Endothelial cell (in vitro differentiated cells): Measurements from ENCODE around the gene ZFR. TPM values are rescaled to one million over a fixed set of nuclear protein-coding genes. Genes with fewer than 3 reads are reported as not detected.

ENCODE experiments used
- DNase-seq: peaks from one replicate; pipeline ENCODE4 v3.0.0; 2021; ENCODE audit warnings: low spot score
- H3K27ac Mint-ChIP-seq: one replicate; pipeline ENCODE4 v1.8.0; 2021; ENCODE audit warnings: mixed read lengths, inconsistent platforms; ENCODE audit not compliant: unreplicated experiment
- H3K27me3 Mint-ChIP-seq: one replicate; pipeline ENCODE4 v1.8.0; 2021; ENCODE audit warnings: mild to moderate bottlenecking, moderate library complexity, mixed read lengths, inconsistent platforms; ENCODE audit not compliant: unreplicated experiment
- H3K36me3 Mint-ChIP-seq: one replicate; pipeline ENCODE4 v1.8.0; 2021; ENCODE audit warnings: mild to moderate bottlenecking, low read depth, mixed read lengths, inconsistent platforms; ENCODE audit not compliant: unreplicated experiment
- H3K4me1 Mint-ChIP-seq: one replicate; pipeline ENCODE4 v1.8.0; 2021; ENCODE audit warnings: mild to moderate bottlenecking, mixed read lengths, inconsistent platforms; ENCODE audit not compliant: unreplicated experiment
- H3K4me3 Mint-ChIP-seq: one replicate; pipeline ENCODE4 v1.8.0; 2021; ENCODE audit warnings: mild to moderate bottlenecking, mixed read lengths, inconsistent platforms; ENCODE audit not compliant: unreplicated experiment
- H3K9me3 Mint-ChIP-seq: one replicate; pipeline ENCODE4 v1.8.0; 2021; ENCODE audit warnings: mixed read lengths, inconsistent platforms; ENCODE audit not compliant: unreplicated experiment
- CTCF ChIP-seq: fragments of 200-600 bp; sonication (generic); IDR thresholded peaks from one replicate; pipeline ENCODE4 v1.5.0; 2021; ENCODE audit warnings: antibody characterized with exemption; ENCODE audit not compliant: unreplicated experiment
- total RNA-seq: library from RNA; stranded (reverse); fragmentation: NEBNext Ultra II Directional; extraction: Animal tissue kit (Norgen Biotek cat#: 25700); gene quantifications from one replicate; pipeline ENCODE4 v1.2.1, GENCODE V29; 2021; ENCODE audit not compliant: unreplicated experiment

ZFR gene
- total RNA-seq, 1 donor from 2014 or later = 72.9 TPM

- no peak for DNase-seq
- peaks cover 34% of the 10 kb centered on the region for H3K36me3 Mint-ChIP-seq
- no peaks in the 10 kb centered on the region for H3K9me3 Mint-ChIP-seq
- TF ChIP-seq CTCF = no peak
- H3K27ac Mint-ChIP-seq = no peak overlapping the region
- no peak overlapping the region for H3K4me3 Mint-ChIP-seq
- H3K27me3 Mint-ChIP-seq = peaks cover 2% of the 10 kb centered on the region
- no peaks in the 10 kb centered on the region for H3K4me1 Mint-ChIP-seq
Measured at GRCh38 chr5:32428426-32428825, 16.1 kb downstream of the ZFR start.

GRCh38 chr5:32426440-32427151 is 17.9 kb downstream of the ZFR start:
- Mint-ChIP-seq H3K4me3 (no peak overlapping the region), H3K36me3 (peaks cover 34% of the 10 kb centered on the region), H3K27me3 (peaks cover 2% of the 10 kb centered on the region), H3K9me3 (no peaks in the 10 kb centered on the region), H3K4me1 (peaks cover 6% of the 10 kb centered on the region), H3K27ac (no peak overlapping the region)
- TF ChIP-seq CTCF = no peak
- no peak for DNase-seq

GRCh38 chr5:32422697-32423096 is 21.8 kb downstream of the ZFR start:
- peaks cover 2% of the 10 kb centered on the region for H3K27me3 Mint-ChIP-seq
- H3K4me1 Mint-ChIP-seq = peaks cover 6% of the 10 kb centered on the region
- peaks cover 27% of the 10 kb centered on the region for H3K36me3 Mint-ChIP-seq
- TF ChIP-seq CTCF = no peak
- H3K9me3 Mint-ChIP-seq = no peaks in the 10 kb centered on the region
- DNase-seq = no peak
- H3K27ac Mint-ChIP-seq = no peak overlapping the region
- H3K4me3 Mint-ChIP-seq = no peak overlapping the region

- Mint-ChIP-seq H3K27ac (no peak overlapping the region), H3K9me3 (no peaks in the 10 kb centered on the region), H3K4me1 (peaks cover 6% of the 10 kb centered on the region), H3K27me3 (peaks cover 2% of the 10 kb centered on the region), H3K36me3 (peaks cover 20% of the 10 kb centered on the region), H3K4me3 (no peak overlapping the region)
- TF ChIP-seq CTCF = no peak
- no peak for DNase-seq
Measured at GRCh38 chr5:32421075-32421474, 23.5 kb downstream of the ZFR start.

GRCh38 chr5:32420506-32420905 is 24.0 kb downstream of the ZFR start:
- DNase-seq = no peak

More at GRCh38 chr5:32420506-32420905, 24.0 kb downstream of the ZFR start:
- no peak for TF ChIP-seq CTCF
- Mint-ChIP-seq H3K9me3 (no peaks in the 10 kb centered on the region), H3K27me3 (peaks cover 2% of the 10 kb centered on the region), H3K27ac (no peak overlapping the region), H3K4me1 (peaks cover 6% of the 10 kb centered on the region), H3K36me3 (peaks cover 21% of the 10 kb centered on the region), H3K4me3 (no peak overlapping the region)
